HG03439 (cell line): Measurements from ENCODE around the gene CIBAR2.

Experiments
- ATAC-seq: cut with Tn5 transposase; IDR thresholded peaks from one replicate; pipeline ENCODE4 v1.9.1; 2021; ENCODE audit warnings: mild to moderate bottlenecking, moderate library complexity; ENCODE audit not compliant: unreplicated experiment

The CIBAR2 gene

GRCh38 chr16:85103114-85104079 lies 8.9 kb downstream of the CIBAR2 start:
- ATAC-seq, result no peak

GRCh38 chr16:85101956-85102630 lies 10.2 kb downstream of the CIBAR2 start:
- no peak for ATAC-seq

GRCh38 chr16:85100265-85100664 lies 12.0 kb downstream of the CIBAR2 start:
- ATAC-seq, result no peak

GRCh38 chr16:85098565-85098964 lies 13.7 kb downstream of the CIBAR2 start:
- ATAC-seq, result no peak

GRCh38 chr16:85096921-85097320 lies 15.4 kb downstream of the CIBAR2 start:
- ATAC-seq, result no peak

GRCh38 chr16:85094812-85095211 lies 17.5 kb downstream of the CIBAR2 start:
- ATAC-seq, result no peak

GRCh38 chr16:85094176-85094805 lies 18.0 kb downstream of the CIBAR2 start:
- no peak for ATAC-seq

GRCh38 chr16:85093705-85094104 lies 18.6 kb downstream of the CIBAR2 start:
- no peak for ATAC-seq

- ATAC-seq, result no peak
Observed at GRCh38 chr16:85092851-85093250, 19.4 kb downstream of the CIBAR2 start.

GRCh38 chr16:85092309-85092708 lies 20.0 kb downstream of the CIBAR2 start:
- ATAC-seq, result no peak

GRCh38 chr16:85091522-85091910 lies 20.8 kb downstream of the CIBAR2 start:
- no peak for ATAC-seq

- ATAC-seq, result no peak
Observed at GRCh38 chr16:85090873-85091521, 21.3 kb downstream of the CIBAR2 start.

- ATAC-seq, result no peak
Observed at GRCh38 chr16:85090181-85090580, 22.1 kb downstream of the CIBAR2 start.

GRCh38 chr16:85089525-85089924 lies 22.7 kb downstream of the CIBAR2 start:
- ATAC-seq, result no peak

- ATAC-seq, result no peak
Observed at GRCh38 chr16:85088570-85089199, 23.6 kb downstream of the CIBAR2 start.

- ATAC-seq, result no peak
Observed at GRCh38 chr16:85087899-85088569, 24.2 kb downstream of the CIBAR2 start.

- no peak for ATAC-seq
Observed at GRCh38 chr16:85086347-85087291, 25.7 kb downstream of the CIBAR2 start.

- ATAC-seq, result no peak
Observed at GRCh38 chr16:85085721-85086120, 26.6 kb downstream of the CIBAR2 start.
